Limb (tissue), 2 donors: ENCODE measurements around the gene CAMK4.

Source experiments
- DNase-seq, 2 donors: peaks; one replicate each; pipeline ENCODE4 v3.0.0-alpha.2; 2016; ENCODE audit errors: extremely low spot score in 2 of 2

Gene CAMK4

DNA sequence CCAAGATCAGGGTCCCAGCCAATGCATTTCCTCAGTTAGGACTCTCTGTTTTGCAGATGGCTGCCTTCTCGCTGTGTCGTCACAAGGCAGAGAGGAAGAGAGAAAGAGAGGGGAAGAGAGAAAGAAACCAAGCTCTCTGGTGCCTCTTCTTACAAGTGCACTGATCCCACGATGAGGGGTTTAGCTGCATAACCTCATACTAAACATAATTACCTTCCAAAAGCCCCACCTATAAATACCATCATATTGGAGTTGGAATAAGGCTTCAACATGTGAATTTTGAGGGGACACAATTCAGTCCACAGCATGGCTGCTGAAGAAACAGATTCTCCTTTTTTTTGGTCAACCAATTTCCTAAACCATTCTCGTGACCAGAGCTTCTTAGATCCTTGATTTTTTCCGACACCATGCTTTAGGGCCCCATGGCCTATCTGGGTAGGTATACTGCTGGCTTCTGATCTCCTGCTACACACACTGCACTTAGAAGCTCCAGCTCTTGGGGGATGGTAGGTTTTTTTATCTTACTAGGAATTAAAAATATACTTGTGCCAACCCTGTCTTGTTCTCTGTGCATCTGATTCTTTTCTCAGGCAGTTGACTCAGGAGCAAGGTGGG is 5.1 kb downstream of the CAMK4 start:
- no peak for DNase-seq

- DNase-seq = no peak
These were observed 6.0 kb downstream of the CAMK4 start for GRCh38 chr5:111229871-111230810.

DNA sequence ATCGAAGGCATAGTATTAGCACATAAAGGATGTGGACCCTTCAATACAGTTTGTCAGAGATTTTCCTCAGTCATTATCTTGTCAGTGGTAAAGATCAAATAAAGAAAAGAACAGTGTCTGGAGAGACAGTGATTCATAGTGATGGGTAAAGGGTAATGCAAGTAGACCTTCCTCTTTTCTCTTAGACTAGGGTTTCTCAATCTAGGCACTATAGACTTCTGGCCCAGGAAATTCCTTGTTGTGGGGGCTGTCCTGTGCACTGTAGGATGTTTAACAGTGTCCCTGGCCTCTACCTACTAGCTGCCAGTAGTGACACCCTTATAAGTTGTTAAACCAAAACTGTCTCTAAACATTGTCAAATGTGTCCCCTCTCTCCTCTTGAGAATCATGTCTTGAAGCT is 6.9 kb downstream of the CAMK4 start:
- no peak for DNase-seq

GRCh38 chr5:111232311-111233051 is 8.3 kb downstream of the CAMK4 start:
- no peak for DNase-seq

GRCh38 chr5:111233052-111233374 is 8.8 kb downstream of the CAMK4 start:
- no peak for DNase-seq

- no peak for DNase-seq
These were observed 9.9 kb downstream of the CAMK4 start for GRCh38 chr5:111234125-111234524.

GRCh38 chr5:111235635-111236034 is 11.5 kb downstream of the CAMK4 start:
- DNase-seq = no peak

- DNase-seq = no peak
These were observed 12.2 kb downstream of the CAMK4 start for GRCh38 chr5:111236348-111236747.

- no peak for DNase-seq
These were observed 12.8 kb downstream of the CAMK4 start for GRCh38 chr5:111236995-111237394.

GRCh38 chr5:111237470-111237869 is 13.3 kb downstream of the CAMK4 start:
- no peak for DNase-seq

DNA sequence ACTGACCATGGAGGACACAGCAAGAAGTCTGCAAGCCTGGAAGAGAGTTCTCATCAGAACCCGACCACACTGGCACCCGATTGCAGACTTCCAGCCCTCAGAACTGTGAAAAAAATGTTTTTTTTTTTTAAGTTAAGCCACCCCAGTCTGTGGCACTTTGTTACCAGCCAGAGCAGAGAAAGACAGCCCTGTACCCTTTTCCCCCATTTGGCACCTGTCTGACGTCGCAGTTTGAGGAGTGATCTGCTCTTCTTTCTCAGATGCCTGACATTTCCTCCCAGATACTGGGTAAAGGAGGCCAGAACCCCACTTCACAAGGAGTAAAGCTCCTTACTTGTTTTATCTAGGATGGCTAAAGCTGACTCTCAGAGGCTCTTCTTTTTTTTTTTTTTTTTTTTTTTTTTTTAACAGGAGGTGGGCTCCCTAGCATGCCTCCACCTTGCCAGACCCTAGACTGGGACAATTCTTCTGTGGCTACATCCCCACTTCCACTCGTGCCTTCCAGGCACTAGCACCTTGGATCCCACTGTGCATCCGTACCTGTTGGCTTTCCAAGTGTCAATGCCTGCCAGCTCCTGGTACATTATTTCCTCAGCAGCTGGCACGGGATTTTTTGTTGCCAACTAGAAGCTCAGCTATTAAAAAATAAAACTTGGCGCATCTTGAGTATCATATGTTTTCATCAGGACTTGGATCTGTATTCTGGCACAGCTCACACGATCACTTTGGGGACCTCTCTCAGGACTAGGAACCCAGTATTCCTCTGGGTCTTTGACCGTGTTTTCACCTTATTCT is 14.4 kb downstream of the CAMK4 start:
- no peak for DNase-seq

- no peak for DNase-seq
These were observed 17.5 kb downstream of the CAMK4 start for GRCh38 chr5:111241696-111242095.

- no peak for DNase-seq
These were observed 18.4 kb downstream of the CAMK4 start for GRCh38 chr5:111242606-111243005.

- DNase-seq = no peak
These were observed 19.1 kb downstream of the CAMK4 start for GRCh38 chr5:111243318-111243717.

- no peak for DNase-seq
These were observed 21.5 kb downstream of the CAMK4 start for GRCh38 chr5:111245654-111246053.

GRCh38 chr5:111246459-111246858 is 22.3 kb downstream of the CAMK4 start:
- no peak for DNase-seq

- no peak for DNase-seq
These were observed 24.4 kb downstream of the CAMK4 start for GRCh38 chr5:111248571-111248970.

- no peak for DNase-seq
These were observed 27.7 kb downstream of the CAMK4 start for GRCh38 chr5:111251921-111252320.

GRCh38 chr5:111252799-111253545 is 28.8 kb downstream of the CAMK4 start:
- no peak for DNase-seq

DNA sequence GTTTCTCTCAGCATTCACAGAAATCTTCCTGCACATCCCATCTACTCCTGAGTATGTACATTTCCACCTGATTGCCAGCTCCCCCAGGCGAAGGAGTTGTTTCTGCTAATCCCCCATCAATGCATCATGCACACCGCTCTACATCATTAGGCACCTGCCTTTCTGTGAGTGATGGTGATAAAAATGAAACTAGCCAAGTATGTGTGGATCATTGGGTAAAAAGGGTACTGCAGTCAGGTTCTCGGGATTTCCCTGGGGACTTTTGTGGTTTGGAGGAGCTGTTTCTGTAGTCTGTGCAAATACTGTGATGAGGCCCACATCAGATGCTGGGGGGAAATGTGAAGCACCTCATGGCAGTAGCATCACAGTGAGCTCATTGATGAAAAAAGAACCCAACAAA is 30.4 kb downstream of the CAMK4 start:
- no peak for DNase-seq

GRCh38 chr5:111255169-111255568 is 31.0 kb downstream of the CAMK4 start:
- DNase-seq = no peak
